ENCODE results near the gene GPX1. TPM values are rescaled to one million over a fixed set of nuclear protein-coding genes. Genes with fewer than 3 reads are reported as not detected.

The GPX1 gene
- total RNA-seq, 1 experiment from 2014 or later: 128 TPM

GRCh38 chr3:49387721-49388120 lies 29.6 kb upstream of the GPX1 start:
- intact Hi-C loops (cut with micrococcal nuclease; ENCODE audit: unreplicated experiment): no loop called here
- Histone ChIP-seq H3K36me3 (ENCODE audit: insufficient read depth, low read length, poor library complexity, severe bottlenecking) (no peaks in the 10 kb centered on the region), H3K4me3 (ENCODE audit: low read depth, low read length, poor library complexity, severe bottlenecking) (no peak overlapping the region), H3K27ac (ENCODE audit: low read depth, low read length, poor library complexity, severe bottlenecking) (no peak overlapping the region), H3K27me3 (replicated peaks; ENCODE audit: insufficient read depth, low read depth, low read length, poor library complexity) (no peaks in the 10 kb centered on the region), H3K4me1 (ENCODE audit: insufficient read depth, low read length, poor library complexity, severe bottlenecking) (no peaks in the 10 kb centered on the region), H3K9me3 (ENCODE audit: low read depth, low read length, poor library complexity, severe bottlenecking) (no peaks in the 10 kb centered on the region)
- BruUV-seq (replicated peaks): no TSS peak
- CTCF ChIA-PET: no interaction called here
- no peak for DNase-seq (ENCODE audit: low spot score)
- TF ChIP-seq EZH2 (IDR thresholded peaks at IDR 0.05; ENCODE audit: borderline replicate concordance, low read depth, low read length, poor library complexity, severe bottlenecking) (no peak), CTCF (conservative IDR thresholded peaks at IDR 0.05; ENCODE audit: low read depth, low read length) (no peak)
- POLR2A ChIA-PET (ENCODE audit: low non-redundant PET): no interaction called here

GRCh38 chr3:49386056-49386756 lies 28.1 kb upstream of the GPX1 start:
- TF ChIP-seq CTCF (conservative IDR thresholded peaks at IDR 0.05; ENCODE audit: low read depth, low read length) (no peak), EZH2 (IDR thresholded peaks at IDR 0.05; ENCODE audit: borderline replicate concordance, low read depth, low read length, poor library complexity, severe bottlenecking) (no peak)
- no peak overlapping the region for H3K27ac ChIP-seq (ENCODE audit: low read depth, low read length, poor library complexity, severe bottlenecking)
- ChIA-PET POLR2A (ENCODE audit: low non-redundant PET) (no interaction called here), CTCF (no interaction called here)
- no peaks in the 10 kb centered on the region for H3K4me1 ChIP-seq (ENCODE audit: insufficient read depth, low read length, poor library complexity, severe bottlenecking)
- no TSS peak for BruUV-seq (replicated peaks)
- H3K9me3 ChIP-seq (ENCODE audit: low read depth, low read length, poor library complexity, severe bottlenecking): no peaks in the 10 kb centered on the region
- intact Hi-C loops (cut with micrococcal nuclease; ENCODE audit: unreplicated experiment): no loop called here
- no peaks in the 10 kb centered on the region for H3K36me3 ChIP-seq (ENCODE audit: insufficient read depth, low read length, poor library complexity, severe bottlenecking)
- DNase-seq (ENCODE audit: low spot score): no peak
- no peaks in the 10 kb centered on the region for H3K27me3 ChIP-seq (replicated peaks; ENCODE audit: insufficient read depth, low read depth, low read length, poor library complexity)
- H3K4me3 ChIP-seq (ENCODE audit: low read depth, low read length, poor library complexity, severe bottlenecking): no peak overlapping the region

GRCh38 chr3:49385617-49386016 lies 27.5 kb upstream of the GPX1 start:
- Histone ChIP-seq H3K27ac (ENCODE audit: low read depth, low read length, poor library complexity, severe bottlenecking) (no peak overlapping the region), H3K4me1 (ENCODE audit: insufficient read depth, low read length, poor library complexity, severe bottlenecking) (no peaks in the 10 kb centered on the region), H3K36me3 (ENCODE audit: insufficient read depth, low read length, poor library complexity, severe bottlenecking) (no peaks in the 10 kb centered on the region), H3K27me3 (replicated peaks; ENCODE audit: insufficient read depth, low read depth, low read length, poor library complexity) (no peaks in the 10 kb centered on the region), H3K9me3 (ENCODE audit: low read depth, low read length, poor library complexity, severe bottlenecking) (no peaks in the 10 kb centered on the region), H3K4me3 (ENCODE audit: low read depth, low read length, poor library complexity, severe bottlenecking) (no peak overlapping the region)
- POLR2A ChIA-PET (ENCODE audit: low non-redundant PET): no interaction called here
- no peak for TF ChIP-seq CTCF (conservative IDR thresholded peaks at IDR 0.05; ENCODE audit: low read depth, low read length)
- no TSS peak for BruUV-seq (replicated peaks)
- no peak for DNase-seq (ENCODE audit: low spot score)
- CTCF ChIA-PET: no interaction called here
- intact Hi-C loops (cut with micrococcal nuclease; ENCODE audit: unreplicated experiment): no loop called here
